Thyroid gland (tissue), 4 donors: Measurements from ENCODE around the gene SLC66A3. TPM values are rescaled to one million over a fixed set of nuclear protein-coding genes. Genes with fewer than 3 reads are reported as not detected.

Source experiments
- DNase-seq, 2 donors: peaks; one replicate each; pipeline ENCODE4 v3.0.0-alpha.2; 2019
- H3K27ac ChIP-seq, 3 donors: fragments of 200-600 bp; sonication (generic); 1 replicate in 2 of 3; 2 replicates in 1 of 3; pipeline ENCODE4 v1.5.1; 2016 to 2019; ENCODE audit warnings: mild to moderate bottlenecking in 1 of 3, moderate library complexity in 1 of 3
- H3K27me3 ChIP-seq: fragments of 200-600 bp; sonication (generic); one replicate; pipeline ENCODE4 v1.5.1; 2019
- H3K36me3 ChIP-seq, 2 donors: fragments of 200-600 bp; sonication (generic); one replicate each; pipeline ENCODE4 v1.5.1; 2016 to 2019
- H3K4me1 ChIP-seq, 2 donors: fragments of 200-600 bp; sonication (generic); one replicate each; pipeline ENCODE4 v1.5.1; 2017 to 2019
- H3K4me3 ChIP-seq, 3 donors: fragments of 200-600 bp; sonication (generic); replicated peaks in 1 of 3; 1 replicate in 2 of 3; 2 replicates in 1 of 3; pipeline ENCODE4 v1.5.1; 2016; ENCODE audit warnings: mild to moderate bottlenecking in 1 of 3
- H3K9me3 ChIP-seq: fragments of 200-600 bp; sonication (generic); one replicate; pipeline ENCODE4 v1.5.1; 2017
- POLR2A ChIP-seq, 2 donors: fragments of 450-650 bp; IDR thresholded peaks; one replicate each; pipeline ENCODE4 v1.6.1; 2017; ENCODE audit warnings: antibody characterized with exemption in 2 of 2, mild to moderate bottlenecking in 2 of 2, moderate library complexity in 1 of 2
- WGBS, 2 donors: methylation state at CpG; one replicate each; pipeline ENCODE4 v1.1.5; 2017; 5-methylcytosine and 5-hydroxymethylcytosine counted together
- intact Hi-C: fragments of 100-400 bp; cut with DNase I; formaldehyde crosslinking; loops from one replicate; pipeline ENCODE4 v1.15.1; 2023
- total RNA-seq, 4 donors: library from RNA; depleted of rRNA; stranded (reverse); fragments of >200 nt; gene quantifications; one replicate each; pipeline ENCODE4 v1.2.3, GENCODE V29; 2016
- TF ChIP-seq, protein P1 (sequence below), 6 experiments: fragments of 200-600 bp in 3 of 6; fragments of 450-650 bp in 3 of 6; sonication (generic) in 3 of 6; IDR thresholded peaks; one replicate each; pipeline ENCODE4 v1.5.1; 2016 to 2019; ENCODE audit warnings: antibody characterized with exemption in 6 of 6, mild to moderate bottlenecking in 2 of 6, inconsistent platforms in 1 of 6, moderate library complexity in 1 of 6

Gene SLC66A3
- total RNA-seq, 4 donors from 2014 or later, result 30.8 to 68.7 (median 43.2) TPM

GRCh38 chr2:11142987-11143386 lies 12.3 kb upstream of the SLC66A3 start:
- Histone ChIP-seq H3K36me3 (no peaks in the 10 kb centered on the region), H3K4me3 (no peak overlapping the region), H3K27me3 (no peaks in the 10 kb centered on the region), H3K27ac (no peak overlapping the region), H3K4me1 (no peaks in the 10 kb centered on the region), H3K9me3 (no peaks in the 10 kb centered on the region)
- 83 to 88% methylated on average over 6 of the region's 6 CpGs for WGBS, 2 donors
- no peak for DNase-seq
- no peak for TF ChIP-seq POLR2A (IDR thresholded peaks at IDR 0.05)
- TF ChIP-seq, protein P1, sequence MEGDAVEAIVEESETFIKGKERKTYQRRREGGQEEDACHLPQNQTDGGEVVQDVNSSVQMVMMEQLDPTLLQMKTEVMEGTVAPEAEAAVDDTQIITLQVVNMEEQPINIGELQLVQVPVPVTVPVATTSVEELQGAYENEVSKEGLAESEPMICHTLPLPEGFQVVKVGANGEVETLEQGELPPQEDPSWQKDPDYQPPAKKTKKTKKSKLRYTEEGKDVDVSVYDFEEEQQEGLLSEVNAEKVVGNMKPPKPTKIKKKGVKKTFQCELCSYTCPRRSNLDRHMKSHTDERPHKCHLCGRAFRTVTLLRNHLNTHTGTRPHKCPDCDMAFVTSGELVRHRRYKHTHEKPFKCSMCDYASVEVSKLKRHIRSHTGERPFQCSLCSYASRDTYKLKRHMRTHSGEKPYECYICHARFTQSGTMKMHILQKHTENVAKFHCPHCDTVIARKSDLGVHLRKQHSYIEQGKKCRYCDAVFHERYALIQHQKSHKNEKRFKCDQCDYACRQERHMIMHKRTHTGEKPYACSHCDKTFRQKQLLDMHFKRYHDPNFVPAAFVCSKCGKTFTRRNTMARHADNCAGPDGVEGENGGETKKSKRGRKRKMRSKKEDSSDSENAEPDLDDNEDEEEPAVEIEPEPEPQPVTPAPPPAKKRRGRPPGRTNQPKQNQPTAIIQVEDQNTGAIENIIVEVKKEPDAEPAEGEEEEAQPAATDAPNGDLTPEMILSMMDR (IDR thresholded peaks at IDR 0.05), result no peak
- intact Hi-C loops, result no loop called here

DNA sequence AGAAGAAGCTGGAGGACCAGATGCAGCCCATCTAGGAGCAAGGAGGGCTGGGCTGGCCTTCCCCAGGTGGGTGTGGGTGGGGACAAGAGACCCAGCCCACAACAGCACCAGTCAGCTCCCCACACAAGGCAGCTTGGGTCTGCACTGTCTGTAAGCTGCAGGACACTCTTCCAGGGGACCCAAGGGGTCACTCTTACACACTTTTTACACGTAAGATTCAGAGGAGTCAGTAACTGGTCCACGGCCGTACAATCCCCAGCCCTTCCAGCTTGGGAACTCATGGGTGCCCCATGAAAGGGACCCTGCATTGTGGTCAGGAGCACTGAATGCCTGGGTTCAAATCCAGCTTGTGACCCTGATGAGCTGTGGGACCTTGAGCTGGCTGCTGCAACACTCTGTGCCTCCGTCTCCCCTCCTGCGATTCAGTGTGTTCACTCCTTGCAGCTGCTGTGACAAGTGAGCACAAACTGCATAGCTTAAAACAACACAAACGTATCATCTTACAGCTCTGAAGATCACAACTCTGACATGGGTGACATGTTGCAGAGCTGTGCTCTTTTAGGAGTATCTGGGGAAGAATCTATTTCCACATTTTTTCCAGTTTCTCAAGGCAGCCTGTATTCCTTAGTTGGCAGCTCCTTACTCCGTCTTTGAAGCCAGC lies 11.1 kb upstream of the SLC66A3 start:
- intact Hi-C loops, result no loop called here
- DNase-seq, result no peak
- no peak for TF ChIP-seq POLR2A (IDR thresholded peaks at IDR 0.05)
- TF ChIP-seq, protein P1 (IDR thresholded peaks at IDR 0.05), result no peak
- Histone ChIP-seq H3K4me3 (no peak overlapping the region), H3K27me3 (no peaks in the 10 kb centered on the region), H3K27ac (no peak overlapping the region), H3K9me3 (no peaks in the 10 kb centered on the region), H3K4me1 (no peaks in the 10 kb centered on the region), H3K36me3 (no peaks in the 10 kb centered on the region)
- 78 to 80% methylated on average over 6 to 7 of the region's 7 CpGs for WGBS, 2 donors

DNA sequence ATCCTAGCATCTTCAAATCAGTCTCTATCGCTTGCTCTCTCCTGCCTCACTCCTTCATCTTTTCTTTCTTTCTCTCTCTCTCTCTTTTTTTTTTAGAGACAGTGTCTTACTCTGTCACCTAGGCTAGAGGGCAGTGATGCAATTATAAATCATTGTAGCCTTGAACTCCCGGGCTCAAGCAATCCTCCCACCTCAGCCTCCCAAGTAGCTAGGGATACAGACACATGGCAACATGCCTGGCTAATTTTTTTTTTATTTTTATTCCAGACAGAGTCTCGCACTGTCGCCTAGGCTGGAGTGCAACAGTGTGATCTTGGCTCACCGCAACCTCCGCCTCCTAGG lies 10.6 kb upstream of the SLC66A3 start:
- WGBS, 2 donors, result 86 to 88% methylated on average over 6 of the region's 6 CpGs
- H3K4me3 ChIP-seq, result no peak overlapping the region
- no peaks in the 10 kb centered on the region for H3K9me3 ChIP-seq
- intact Hi-C loops, result no loop called here
- H3K27ac ChIP-seq, result no peak overlapping the region
- no peaks in the 10 kb centered on the region for H3K4me1 ChIP-seq
- no peak for DNase-seq
- H3K27me3 ChIP-seq, result no peaks in the 10 kb centered on the region
- no peaks in the 10 kb centered on the region for H3K36me3 ChIP-seq
- TF ChIP-seq POLR2A (IDR thresholded peaks at IDR 0.05), result no peak
- TF ChIP-seq, protein P1 (IDR thresholded peaks at IDR 0.05), result no peak

DNA sequence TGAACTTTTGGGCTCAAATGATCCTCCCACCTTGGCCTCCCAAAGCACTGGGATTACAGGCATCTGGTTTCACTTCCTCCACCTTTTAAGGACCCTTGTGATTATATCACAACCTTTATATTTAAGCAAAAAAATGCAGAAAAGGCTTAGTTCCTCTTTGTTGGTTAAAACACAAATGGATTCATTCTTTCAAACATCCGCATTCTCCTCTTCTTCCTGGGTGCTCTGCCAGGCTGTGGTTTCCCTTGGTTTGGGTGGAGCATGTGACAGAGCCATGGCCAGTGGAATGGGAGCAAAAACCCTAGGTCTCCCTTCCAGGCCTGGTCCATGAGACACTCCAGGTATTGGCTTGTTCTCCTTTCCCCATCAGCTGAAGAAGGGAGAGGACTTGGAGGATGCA lies 9.9 kb upstream of the SLC66A3 start:
- Histone ChIP-seq H3K9me3 (no peaks in the 10 kb centered on the region), H3K36me3 (no peaks in the 10 kb centered on the region), H3K4me3 (no peak overlapping the region), H3K27ac (no peak overlapping the region), H3K27me3 (no peaks in the 10 kb centered on the region), H3K4me1 (no peaks in the 10 kb centered on the region)
- intact Hi-C loops, result no loop called here
- no peak for DNase-seq
- no peak for TF ChIP-seq POLR2A (IDR thresholded peaks at IDR 0.05)
- TF ChIP-seq, protein P1 (IDR thresholded peaks at IDR 0.05), result no peak
- 90 to 91% methylated on average over 1 of the region's 1 CpG for WGBS, 2 donors

- Histone ChIP-seq H3K36me3 (no peaks in the 10 kb centered on the region), H3K9me3 (no peaks in the 10 kb centered on the region), H3K27ac (no peak overlapping the region), H3K4me1 (no peaks in the 10 kb centered on the region), H3K4me3 (no peak overlapping the region), H3K27me3 (no peaks in the 10 kb centered on the region)
- intact Hi-C loops, result no loop called here
- DNase-seq, result no peak
- TF ChIP-seq, protein P1 (IDR thresholded peaks at IDR 0.05), result no peak
- TF ChIP-seq POLR2A (IDR thresholded peaks at IDR 0.05), result no peak
- 87 to 93% methylated on average over 3 of the region's 3 CpGs for WGBS, 2 donors
These were observed 9.2 kb upstream of the SLC66A3 start for GRCh38 chr2:11146076-11146475.
